Measurements from ENCODE around the gene CRTC1. TPM values are rescaled to one million over a fixed set of nuclear protein-coding genes. Genes with fewer than 3 reads are reported as not detected.

Gene CRTC1
- total RNA-seq, 4 donors from 2014 or later = 3.8 to 8.9 (median 6.3) TPM

DNA sequence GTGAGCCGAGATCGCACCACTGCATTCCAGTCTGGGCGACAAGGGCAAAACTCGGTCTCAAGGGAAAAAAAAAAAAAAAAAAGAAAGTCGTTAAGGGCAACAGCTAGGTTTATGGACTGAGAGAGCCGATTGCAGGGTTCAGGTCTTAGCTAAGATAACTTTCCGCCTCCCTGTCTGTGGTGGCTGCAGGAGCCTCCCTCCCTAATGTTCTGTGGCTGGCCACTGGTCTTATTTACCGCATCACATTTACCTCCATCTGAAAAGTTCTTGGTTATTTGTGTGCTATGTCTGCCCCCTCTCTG is 722 bp upstream of the CRTC1 start:
- no peak for TF ChIP-seq POLR2A (IDR thresholded peaks at IDR 0.05)
- H3K4me1 ChIP-seq = peaks cover 0 to 48% (median 18%) of the 10 kb centered on the region in 3 donors
- H3K9me3 ChIP-seq = no peaks in the 10 kb centered on the region
- H3K4me3 ChIP-seq = peak overlapping the region; percentile 33 to 56
- H3K27ac ChIP-seq = peak overlapping the region in 3 of 4 donors; percentile 83 to 90 (median 86)
- H3K36me3 ChIP-seq = no peaks in the 10 kb centered on the region
- WGBS, 2 donors (ENCODE audit: low coverage in 1 of 2) = 29 to 59% methylated on average over 4 to 8 of the region's 8 CpGs
- no peaks in the 10 kb centered on the region for H3K27me3 ChIP-seq
- ATAC-seq = no peak

DNA sequence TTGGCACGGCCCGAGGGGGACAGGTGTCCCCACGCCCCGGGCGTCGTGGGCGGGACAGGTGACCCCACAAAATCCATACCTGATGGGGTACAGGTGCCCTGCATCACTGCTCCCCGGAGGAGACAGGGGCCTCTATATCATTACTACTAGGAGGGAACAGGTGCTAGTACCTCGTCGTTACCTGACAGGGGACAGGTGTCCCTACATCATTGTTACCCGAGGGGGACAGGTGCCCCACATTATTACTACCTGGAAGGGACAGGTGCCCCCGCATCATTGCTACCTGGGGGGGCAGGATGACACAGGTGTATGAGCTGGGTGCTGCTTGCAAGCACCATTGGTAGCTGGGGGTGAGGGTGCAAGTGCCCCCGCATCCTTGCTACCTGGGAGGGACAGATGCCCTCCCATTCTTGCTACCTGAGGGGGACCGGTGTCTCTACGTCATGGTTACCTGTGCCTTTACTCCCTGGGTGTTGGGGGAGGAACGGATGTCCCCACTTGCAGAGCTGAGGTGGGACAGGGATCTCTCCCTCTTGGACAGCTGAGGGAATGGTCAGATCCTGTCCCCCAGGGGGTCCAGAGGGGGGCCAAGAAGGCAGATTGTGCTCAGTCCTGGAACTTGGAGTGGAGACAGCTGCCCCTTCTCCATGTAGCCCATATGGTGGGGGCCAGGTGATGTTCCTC is 620 bp downstream of the CRTC1 start:
- H3K36me3 ChIP-seq = no peaks in the 10 kb centered on the region
- peak overlapping the region in 3 of 4 donors; percentile 83 to 90 (median 86) for H3K27ac ChIP-seq
- TF ChIP-seq POLR2A (IDR thresholded peaks at IDR 0.05) (no peak), POLR2AphosphoS5 (IDR thresholded peaks at IDR 0.05) (no peak), EP300 (IDR thresholded peaks at IDR 0.05) (no peak)
- TF ChIP-seq, protein P1, sequence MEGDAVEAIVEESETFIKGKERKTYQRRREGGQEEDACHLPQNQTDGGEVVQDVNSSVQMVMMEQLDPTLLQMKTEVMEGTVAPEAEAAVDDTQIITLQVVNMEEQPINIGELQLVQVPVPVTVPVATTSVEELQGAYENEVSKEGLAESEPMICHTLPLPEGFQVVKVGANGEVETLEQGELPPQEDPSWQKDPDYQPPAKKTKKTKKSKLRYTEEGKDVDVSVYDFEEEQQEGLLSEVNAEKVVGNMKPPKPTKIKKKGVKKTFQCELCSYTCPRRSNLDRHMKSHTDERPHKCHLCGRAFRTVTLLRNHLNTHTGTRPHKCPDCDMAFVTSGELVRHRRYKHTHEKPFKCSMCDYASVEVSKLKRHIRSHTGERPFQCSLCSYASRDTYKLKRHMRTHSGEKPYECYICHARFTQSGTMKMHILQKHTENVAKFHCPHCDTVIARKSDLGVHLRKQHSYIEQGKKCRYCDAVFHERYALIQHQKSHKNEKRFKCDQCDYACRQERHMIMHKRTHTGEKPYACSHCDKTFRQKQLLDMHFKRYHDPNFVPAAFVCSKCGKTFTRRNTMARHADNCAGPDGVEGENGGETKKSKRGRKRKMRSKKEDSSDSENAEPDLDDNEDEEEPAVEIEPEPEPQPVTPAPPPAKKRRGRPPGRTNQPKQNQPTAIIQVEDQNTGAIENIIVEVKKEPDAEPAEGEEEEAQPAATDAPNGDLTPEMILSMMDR (IDR thresholded peaks at IDR 0.05) = no peak
- peaks cover 0 to 37% (median 9%) of the 10 kb centered on the region in 3 donors for H3K4me1 ChIP-seq
- peak overlapping the region; percentile 52 to 56 for H3K4me3 ChIP-seq
- 0 to 32% methylated on average over 2 to 3 of the region's 16 CpGs for WGBS, 2 donors (ENCODE audit: low coverage in 1 of 2)
- H3K9me3 ChIP-seq = no peaks in the 10 kb centered on the region
- ATAC-seq = peak; percentile 1
- no peaks in the 10 kb centered on the region for H3K27me3 ChIP-seq

DNA sequence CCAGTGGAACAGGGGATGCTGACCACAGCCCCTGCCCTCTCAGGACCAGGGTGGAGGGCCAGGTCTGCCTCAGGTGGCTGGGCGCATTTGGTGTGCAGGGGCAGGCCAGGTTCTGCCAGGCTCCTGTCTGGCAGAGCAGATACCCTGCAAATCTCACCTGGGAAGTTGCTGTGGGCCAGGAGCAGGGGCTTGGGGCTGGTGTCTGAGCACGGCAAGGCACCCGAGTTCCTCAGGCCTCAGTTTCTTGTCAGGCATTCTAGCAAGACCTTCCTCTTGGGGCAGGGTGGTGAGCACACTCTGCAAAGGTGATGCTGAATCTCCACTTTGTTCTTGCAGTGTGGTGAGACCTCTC is 1.1 kb downstream of the CRTC1 start:
- H3K27ac ChIP-seq = peak overlapping the region in 2 of 4 donors; percentile 86 to 90
- ATAC-seq = no peak
- H3K9me3 ChIP-seq = no peaks in the 10 kb centered on the region
- WGBS, 2 donors (ENCODE audit: low coverage in 1 of 2) = no CpG with 5 or more reads among the region's 3 CpGs
- TF ChIP-seq, protein P1 (IDR thresholded peaks at IDR 0.05) = no peak
- TF ChIP-seq POLR2A (IDR thresholded peaks at IDR 0.05) = no peak
- TF ChIP-seq POLR2AphosphoS5 (IDR thresholded peaks at IDR 0.05) = no peak
- TF ChIP-seq EP300 (IDR thresholded peaks at IDR 0.05) = no peak
- H3K4me1 ChIP-seq = peaks cover 0 to 37% (median 9%) of the 10 kb centered on the region in 3 donors
- no peaks in the 10 kb centered on the region for H3K27me3 ChIP-seq
- H3K36me3 ChIP-seq = no peaks in the 10 kb centered on the region
- peak overlapping the region in 1 of 2 donors; percentile 56 for H3K4me3 ChIP-seq

DNA sequence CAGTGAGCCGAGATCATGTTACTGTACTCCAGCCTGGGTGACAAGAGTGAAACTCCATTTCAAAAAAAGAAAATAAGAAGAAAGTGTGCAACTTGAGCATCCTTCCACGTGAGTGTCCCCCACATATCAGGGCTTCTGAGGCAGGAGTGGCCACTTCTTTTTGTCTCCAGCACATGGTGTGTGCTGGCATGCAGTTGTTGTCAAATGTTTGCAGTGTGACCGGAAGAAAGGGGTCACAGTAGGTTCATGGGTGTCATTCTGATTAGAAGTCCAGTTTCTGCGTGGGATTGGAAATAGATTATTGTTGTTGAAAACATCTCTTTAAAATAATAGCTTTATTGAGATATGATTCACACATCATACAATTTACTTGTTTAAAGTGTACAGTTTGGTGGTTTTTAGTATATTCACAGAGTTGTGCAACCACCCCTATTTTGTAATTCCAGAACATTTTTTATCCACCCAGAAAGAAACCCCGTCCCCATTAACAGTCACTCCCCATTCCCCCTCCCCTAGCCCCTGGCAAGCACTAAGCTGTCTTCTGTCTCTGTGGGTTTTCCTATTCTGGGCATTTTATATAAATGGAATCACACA is 2.2 kb downstream of the CRTC1 start:
- Histone ChIP-seq H3K9me3 (no peaks in the 10 kb centered on the region), H3K36me3 (no peaks in the 10 kb centered on the region), H3K27ac (no peak overlapping the region), H3K4me1 (peaks cover 0 to 37% (median 9%) of the 10 kb centered on the region in 3 donors), H3K4me3 (no peak overlapping the region), H3K27me3 (no peaks in the 10 kb centered on the region)
- no peak for ATAC-seq
- WGBS, 2 donors (ENCODE audit: low coverage in 1 of 2) = 68 to 78% methylated on average over 4 to 5 of the region's 5 CpGs
- TF ChIP-seq, protein P1 (IDR thresholded peaks at IDR 0.05) = no peak
- TF ChIP-seq POLR2A (IDR thresholded peaks at IDR 0.05) = no peak
- TF ChIP-seq EP300 (IDR thresholded peaks at IDR 0.05) = no peak
- TF ChIP-seq POLR2AphosphoS5 (IDR thresholded peaks at IDR 0.05) = no peak

DNA sequence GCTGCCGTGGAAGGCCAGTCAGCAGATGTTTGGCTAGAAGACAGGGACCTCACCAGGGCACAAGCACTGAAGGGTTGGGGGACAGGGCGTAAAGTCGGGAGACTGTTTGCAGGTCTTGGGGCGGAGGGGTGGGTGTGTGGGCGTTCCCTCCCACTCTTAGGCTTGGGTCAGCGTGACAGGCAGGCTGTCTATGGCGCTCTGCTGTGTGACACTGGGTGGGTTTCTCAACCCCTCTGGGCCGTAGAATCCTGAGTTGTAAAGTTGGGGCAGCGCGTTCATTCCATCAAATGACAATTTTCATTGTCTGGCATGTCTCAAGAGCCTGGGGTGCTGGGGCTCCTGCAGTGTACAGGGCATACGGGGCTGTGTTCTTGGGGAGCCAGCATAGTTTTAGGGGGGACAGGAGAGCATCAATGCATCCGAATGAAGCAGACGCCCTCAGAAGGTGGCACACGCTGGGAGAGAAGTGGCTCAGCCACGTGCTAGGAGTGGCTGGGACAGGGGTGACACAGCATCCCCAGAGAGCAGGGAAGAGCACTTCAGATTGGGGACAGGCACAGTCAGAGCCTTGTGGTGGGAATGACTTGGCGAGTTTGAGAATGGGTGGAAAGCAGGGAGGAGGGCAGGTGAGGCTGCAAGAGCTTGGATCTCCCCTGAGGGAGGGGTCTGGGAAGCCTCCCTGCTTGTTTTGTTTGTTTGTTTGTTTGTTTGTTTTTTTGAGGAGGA is 4.4 kb downstream of the CRTC1 start:
- Histone ChIP-seq H3K4me3 (no peak overlapping the region), H3K36me3 (no peaks in the 10 kb centered on the region), H3K4me1 (peaks cover 0 to 32% (median 9%) of the 10 kb centered on the region in 3 donors), H3K27ac (no peak overlapping the region), H3K9me3 (no peaks in the 10 kb centered on the region), H3K27me3 (no peaks in the 10 kb centered on the region)
- WGBS, 2 donors (ENCODE audit: low coverage in 1 of 2) = 91% methylated on average over 1 of the region's 16 CpGs; no CpG with 5 or more reads in 1 of the 2 donors
- TF ChIP-seq POLR2AphosphoS5 (IDR thresholded peaks at IDR 0.05) = no peak
- TF ChIP-seq POLR2A (IDR thresholded peaks at IDR 0.05) = no peak
- TF ChIP-seq EP300 (IDR thresholded peaks at IDR 0.05) = no peak
- TF ChIP-seq, protein P1 (IDR thresholded peaks at IDR 0.05) = no peak
- no peak for ATAC-seq

Measured in gastroesophageal sphincter (tissue), 4 donors.